HG03575 (cell line): ENCODE results near the gene CRISPLD2.

Experiments used
- ATAC-seq: cut with Tn5 transposase; IDR thresholded peaks from one replicate; pipeline ENCODE4 v1.9.1; 2021; ENCODE audit not compliant: unreplicated experiment, insufficient number of reproducible peaks, low FRiP score; ENCODE audit errors: extremely low read depth

Gene CRISPLD2

DNA sequence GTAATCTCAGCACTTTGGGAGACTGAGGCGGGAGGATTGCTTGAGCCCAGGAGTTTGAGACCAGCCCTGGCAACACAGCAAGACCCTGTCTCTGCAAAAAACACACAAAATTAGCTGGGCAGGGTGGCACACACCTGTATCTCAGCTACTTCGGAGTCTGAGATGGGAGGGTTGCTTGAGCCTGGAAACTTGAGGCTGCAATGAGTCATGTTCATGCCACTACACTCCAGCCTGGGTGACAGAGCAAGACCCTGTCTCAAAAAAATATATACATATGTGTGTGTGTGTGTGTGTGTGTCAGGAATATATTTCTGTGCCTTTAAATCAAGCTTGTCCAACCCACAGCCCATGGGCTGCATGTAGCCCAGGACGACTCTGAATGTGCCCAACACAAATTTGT, 55.2 kb downstream of the CRISPLD2 start:
- ATAC-seq = no peak

DNA sequence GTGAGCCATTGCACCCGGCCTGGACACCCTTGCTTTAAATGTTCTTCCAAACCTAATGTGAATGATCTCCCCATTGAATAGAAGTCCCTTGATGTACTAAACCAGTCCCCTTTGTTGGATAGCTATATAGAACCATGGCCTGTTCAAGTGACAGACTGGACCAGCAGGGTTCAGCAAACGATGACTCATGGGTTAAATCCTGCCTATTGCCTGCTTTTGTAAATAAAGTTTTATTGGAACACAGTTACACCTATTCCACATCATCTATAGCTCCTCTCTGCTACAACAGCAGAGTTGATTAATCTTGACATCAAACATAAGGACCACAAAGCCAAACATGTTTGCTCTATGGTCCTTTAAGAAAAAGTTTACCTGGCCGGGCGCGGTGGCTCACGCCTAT, 56.1 kb downstream of the CRISPLD2 start:
- ATAC-seq = no peak

- ATAC-seq = no peak
Measured at GRCh38 chr16:84876873-84877606, 57.3 kb downstream of the CRISPLD2 start.

DNA sequence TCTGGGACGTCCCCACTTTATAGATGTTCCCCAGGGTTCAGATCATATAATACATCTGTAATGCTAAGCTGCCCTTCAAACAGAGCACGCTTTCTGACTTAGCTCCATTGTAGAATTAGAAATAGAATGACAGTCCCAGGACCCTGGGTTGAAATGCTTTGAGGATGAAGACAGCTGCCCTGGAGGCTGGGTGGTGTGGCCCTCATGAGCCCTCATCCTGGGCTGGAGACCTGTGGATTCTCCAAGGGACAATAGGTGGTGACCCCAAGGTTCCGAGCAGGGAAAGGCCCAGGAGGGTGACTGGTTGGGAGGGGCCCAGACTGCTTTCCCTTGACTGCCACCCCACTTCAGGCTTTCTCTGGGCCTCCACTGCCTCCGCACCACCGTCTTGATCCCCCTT, 59.0 kb downstream of the CRISPLD2 start:
- no peak for ATAC-seq

DNA sequence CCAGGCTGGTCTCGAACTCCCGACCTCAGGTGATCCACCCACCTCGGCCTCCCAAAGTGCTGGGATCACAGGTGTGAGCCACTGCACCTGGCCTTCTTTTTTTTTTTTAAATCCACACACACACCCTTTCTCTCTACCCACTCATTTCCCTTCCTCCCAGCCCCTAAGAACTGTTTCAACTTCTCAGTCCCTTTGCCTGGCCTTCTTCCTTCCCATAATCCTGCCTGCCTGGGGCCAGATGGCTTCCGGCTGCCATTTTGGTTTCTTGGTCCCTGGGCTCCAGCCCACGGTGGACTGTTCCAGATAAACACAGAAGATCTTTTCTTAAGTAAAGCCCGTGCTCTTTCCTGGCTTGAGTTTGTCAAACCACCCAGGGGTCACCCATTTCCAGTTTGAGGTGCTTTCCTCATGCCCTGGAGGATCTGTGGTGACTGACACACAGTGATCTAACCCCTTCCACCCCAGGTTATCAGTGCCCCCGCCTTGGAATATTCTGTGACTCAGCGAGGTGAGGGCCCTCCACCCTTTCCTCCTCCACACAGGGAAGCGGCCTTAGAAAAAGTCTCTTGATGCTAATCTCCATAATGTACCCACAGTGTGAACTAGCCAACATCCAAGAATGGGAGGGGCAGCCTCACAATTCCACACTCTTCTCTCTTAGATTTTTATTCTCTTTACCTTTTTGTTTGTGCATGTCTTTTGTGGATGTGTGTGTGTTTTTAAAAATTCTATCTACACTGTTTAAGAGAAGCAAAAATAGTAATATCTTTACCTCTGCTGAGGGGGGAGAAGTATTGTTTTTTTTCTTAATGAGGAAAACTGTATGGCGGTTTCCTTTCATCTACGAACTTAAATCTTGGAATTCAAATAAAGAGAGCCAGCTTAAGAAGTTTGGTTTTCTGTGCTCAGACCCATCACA, 60.0 kb downstream of the CRISPLD2 start:
- ATAC-seq = no peak

- no peak for ATAC-seq
Measured at GRCh38 chr16:84881702-84882521, 62.1 kb downstream of the CRISPLD2 start.

DNA sequence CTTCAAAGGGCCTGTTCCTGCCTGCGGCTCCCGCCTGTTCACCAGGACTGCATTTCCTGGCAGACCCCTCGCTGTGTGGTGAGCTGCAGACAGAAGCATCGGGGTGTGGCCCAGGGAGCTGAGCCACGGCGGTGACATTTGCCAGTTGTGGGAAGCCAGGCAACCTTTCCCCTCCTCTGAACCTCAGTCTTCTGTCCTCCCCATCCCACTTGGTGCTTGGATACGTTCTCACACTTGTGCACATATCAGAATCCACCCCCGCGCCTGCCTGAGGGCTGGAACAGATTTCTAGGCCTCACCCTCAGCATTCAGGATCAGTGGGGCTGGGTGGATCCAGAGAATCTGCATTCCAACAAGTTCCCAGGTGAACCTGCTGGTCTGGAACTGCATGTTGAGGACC, 63.5 kb downstream of the CRISPLD2 start:
- no peak for ATAC-seq

DNA sequence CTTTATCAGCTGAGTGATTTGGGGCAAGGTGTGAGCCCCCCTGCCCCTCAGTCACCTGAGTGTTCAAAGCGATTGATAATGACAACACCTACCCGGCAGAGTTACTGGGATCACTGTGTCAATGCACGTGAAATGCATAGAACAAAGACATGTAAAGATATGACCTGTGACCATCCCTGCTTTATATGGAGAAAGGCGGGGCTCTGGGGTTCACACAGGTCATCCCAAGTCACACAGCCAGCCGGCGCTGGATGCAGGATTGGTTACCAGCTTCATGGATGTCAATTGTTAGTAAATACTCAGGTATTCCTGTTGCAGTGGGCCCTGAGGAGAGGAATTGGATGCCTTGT, 64.4 kb downstream of the CRISPLD2 start:
- no peak for ATAC-seq

- no peak for ATAC-seq
Measured at GRCh38 chr16:84884596-84885341, 65.0 kb downstream of the CRISPLD2 start.

GRCh38 chr16:84885342-84885910, 65.6 kb downstream of the CRISPLD2 start:
- ATAC-seq = no peak

GRCh38 chr16:84886497-84887090, 66.8 kb downstream of the CRISPLD2 start:
- no peak for ATAC-seq

DNA sequence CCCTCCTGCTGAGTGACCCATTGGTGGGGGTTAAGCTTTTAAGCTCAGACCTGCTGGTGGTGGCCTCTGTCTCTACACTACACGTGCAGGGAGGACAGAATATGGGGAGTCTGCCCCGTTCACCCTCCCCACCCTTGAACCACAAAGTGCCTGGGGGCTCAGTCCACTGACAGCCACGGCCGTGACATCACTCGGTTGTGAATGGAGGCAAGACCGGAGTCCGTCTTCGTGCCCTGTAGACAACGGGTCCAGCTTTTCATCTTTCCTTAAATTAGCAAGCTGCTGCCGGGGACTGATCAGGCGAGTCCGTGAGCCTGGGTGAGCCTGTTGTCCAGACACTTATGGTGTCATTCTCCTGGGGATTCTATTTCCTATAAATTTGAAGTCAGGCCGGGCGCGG, 67.4 kb downstream of the CRISPLD2 start:
- no peak for ATAC-seq

DNA sequence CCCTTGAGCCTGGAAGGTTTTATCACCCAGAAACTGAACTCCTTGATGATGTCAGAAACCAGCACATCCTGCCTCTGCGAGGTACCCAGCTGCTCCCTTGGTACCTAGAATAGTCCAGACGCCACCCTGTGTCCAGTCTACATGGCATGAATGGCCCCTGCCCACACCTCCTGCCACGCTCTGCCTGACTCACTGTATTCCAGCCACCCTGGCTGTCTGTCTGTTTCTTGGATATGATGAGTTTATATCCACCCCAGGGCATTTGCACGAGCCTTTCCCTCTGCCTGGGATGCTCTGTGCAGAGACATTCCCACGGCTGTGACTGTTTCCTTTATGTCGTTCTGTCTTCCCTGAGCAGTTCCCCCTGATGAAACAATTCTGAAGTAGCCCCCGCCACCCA, 68.7 kb downstream of the CRISPLD2 start:
- ATAC-seq = no peak

DNA sequence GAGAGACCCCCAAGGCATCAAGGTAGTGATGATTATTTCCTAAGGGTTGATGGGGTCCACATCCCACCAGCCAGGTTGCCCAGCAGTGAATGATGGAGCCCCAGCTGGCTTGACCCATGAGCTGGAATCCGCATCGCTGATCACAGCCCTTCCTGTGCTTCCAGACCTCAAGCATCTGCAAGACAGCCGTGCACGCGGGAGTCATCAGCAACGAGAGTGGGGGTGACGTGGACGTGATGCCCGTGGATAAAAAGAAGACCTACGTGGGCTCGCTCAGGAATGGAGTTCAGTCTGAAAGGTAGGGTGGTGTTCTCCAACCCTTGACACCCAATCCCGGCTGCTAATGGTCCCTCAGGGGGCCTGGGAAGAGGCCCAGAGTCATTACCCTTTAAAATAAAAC, 69.3 kb downstream of the CRISPLD2 start:
- ATAC-seq = no peak

DNA sequence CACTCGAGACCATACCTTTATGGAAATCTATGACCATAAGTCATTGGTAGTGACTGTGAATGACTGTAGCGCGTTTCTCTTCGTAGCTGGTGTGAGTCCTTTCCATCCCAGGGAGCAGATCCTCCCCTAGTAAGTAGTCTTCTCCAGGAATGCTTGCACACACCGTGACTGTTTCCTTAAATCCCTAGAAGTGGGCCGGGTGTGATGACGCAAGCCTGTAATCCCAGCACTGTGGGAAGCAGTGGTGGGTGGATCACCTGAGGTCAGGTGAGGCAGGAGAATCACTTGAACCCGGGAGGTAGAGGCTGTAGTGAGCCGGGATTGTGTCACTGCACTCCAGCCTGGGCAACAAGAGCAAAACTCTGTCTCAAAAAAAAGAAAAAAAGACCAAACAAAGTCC, 70.6 kb downstream of the CRISPLD2 start:
- ATAC-seq = no peak

GRCh38 chr16:84891149-84891795, 71.5 kb downstream of the CRISPLD2 start:
- ATAC-seq = no peak

DNA sequence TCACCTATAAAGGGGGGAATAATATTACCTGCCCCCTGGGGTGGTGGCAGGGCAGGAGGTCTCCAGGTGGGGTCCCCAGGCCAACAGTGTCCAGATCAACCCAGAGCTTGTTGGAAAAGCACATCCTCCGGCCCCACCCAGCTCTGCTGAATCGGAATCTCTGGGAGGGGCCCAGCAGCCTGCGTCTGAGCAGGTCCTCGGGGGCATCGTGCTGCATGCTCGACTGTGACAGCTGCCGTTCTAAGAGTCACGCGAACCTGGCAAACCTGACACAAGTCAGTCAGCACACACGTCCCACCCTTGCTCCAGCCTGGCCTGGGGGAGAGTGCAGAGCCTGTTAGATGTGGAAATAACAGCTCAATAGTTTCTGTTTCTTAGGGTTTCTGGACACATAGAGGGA, 72.3 kb downstream of the CRISPLD2 start:
- no peak for ATAC-seq

GRCh38 chr16:84893467-84893848, 73.7 kb downstream of the CRISPLD2 start:
- no peak for ATAC-seq
